SJCRH30 (cell line): ENCODE data around the gene ACACB. TPM values are rescaled to one million over a fixed set of nuclear protein-coding genes. Genes with fewer than 3 reads are reported as not detected.

ENCODE experiments used
- DNase-seq, 2 experiments: peaks; one replicate each; pipeline ENCODE4 v3.0.0-alpha.2; 2015 to 2020
- H3K27ac ChIP-seq: fragments of 250-450 bp; sonication (Bioruptor Pico); 2 replicates; pipeline ENCODE4 v1.5.1; 2020; ENCODE audit warnings: mild to moderate bottlenecking, moderate library complexity
- H3K27me3 ChIP-seq: fragments of 250-450 bp; sonication (Bioruptor Pico); 2 replicates; pipeline ENCODE4 v1.5.1; 2020; ENCODE audit warnings: mild to moderate bottlenecking, moderate library complexity
- H3K36me3 ChIP-seq: fragments of 250-450 bp; sonication (Bioruptor Pico); 2 replicates; pipeline ENCODE4 v1.5.1; 2020; ENCODE audit warnings: mild to moderate bottlenecking, moderate library complexity
- H3K4me1 ChIP-seq: fragments of 250-450 bp; sonication (Bioruptor Pico); 2 replicates; pipeline ENCODE4 v1.5.1; 2020; ENCODE audit warnings: mild to moderate bottlenecking, moderate library complexity
- H3K4me3 ChIP-seq: fragments of 250-450 bp; sonication (Bioruptor Pico); 2 replicates; pipeline ENCODE4 v1.5.1; 2020; ENCODE audit warnings: mild to moderate bottlenecking, moderate library complexity
- H3K9me3 ChIP-seq: fragments of 250-450 bp; sonication (Bioruptor Pico); replicated peaks from 2 replicates; pipeline ENCODE4 v1.5.1; 2020; ENCODE audit warnings: mild to moderate bottlenecking, moderate library complexity
- total RNA-seq: library from RNA; depleted of rRNA; stranded (reverse); fragments of >200 nt; shearing (Covaris generic); gene quantifications from 2 replicates; pipeline ENCODE4 v1.2.3, GENCODE V29; 2014

ACACB gene
- total RNA-seq, 1 experiment from 2014 or later: 3.3 TPM

GRCh38 chr12:109279525-109279924, 163.1 kb downstream of the ACACB start:
- Histone ChIP-seq H3K4me3 (no peak overlapping the region), H3K9me3 (no peaks in the 10 kb centered on the region), H3K36me3 (no peaks in the 10 kb centered on the region), H3K27ac (no peak overlapping the region), H3K4me1 (0 out of 2 replicates have a peak, but pooled peaks cover 6% of the 10 kb centered on the region), H3K27me3 (peaks cover 2% of the 10 kb centered on the region; the same call in 1 of the 2 replicates)
- no peak for DNase-seq

GRCh38 chr12:109281452-109281851, 165.1 kb downstream of the ACACB start:
- H3K27me3 ChIP-seq: peaks cover 2% of the 10 kb centered on the region; the same call in 1 of the 2 replicates
- no peaks in the 10 kb centered on the region for H3K36me3 ChIP-seq
- no peak for DNase-seq
- H3K9me3 ChIP-seq: no peaks in the 10 kb centered on the region
- 0 out of 2 replicates have a peak, but pooled peaks cover 6% of the 10 kb centered on the region for H3K4me1 ChIP-seq
- H3K4me3 ChIP-seq: no peak overlapping the region
- H3K27ac ChIP-seq: no peak overlapping the region

- no peak overlapping the region for H3K4me3 ChIP-seq
- H3K27ac ChIP-seq: no peak overlapping the region
- H3K4me1 ChIP-seq: no peaks in the 10 kb centered on the region
- no peaks in the 10 kb centered on the region for H3K9me3 ChIP-seq
- no peak for DNase-seq
- H3K27me3 ChIP-seq: no peaks in the 10 kb centered on the region; the same call in 1 of the 2 replicates
- H3K36me3 ChIP-seq: no peaks in the 10 kb centered on the region
Measured at GRCh38 chr12:109284392-109284791, 168.0 kb downstream of the ACACB start.

- Histone ChIP-seq H3K27me3 (no peaks in the 10 kb centered on the region; the same call in 1 of the 2 replicates), H3K27ac (no peak overlapping the region), H3K36me3 (no peaks in the 10 kb centered on the region), H3K4me3 (no peak overlapping the region), H3K4me1 (no peaks in the 10 kb centered on the region), H3K9me3 (no peaks in the 10 kb centered on the region)
- no peak for DNase-seq
Measured at GRCh38 chr12:109286252-109286651, 169.9 kb downstream of the ACACB start.

- Histone ChIP-seq H3K9me3 (no peaks in the 10 kb centered on the region), H3K27ac (no peak overlapping the region), H3K27me3 (no peaks in the 10 kb centered on the region; the same call in 1 of the 2 replicates), H3K4me3 (no peak overlapping the region), H3K4me1 (no peaks in the 10 kb centered on the region), H3K36me3 (no peaks in the 10 kb centered on the region)
- no peak for DNase-seq
Measured at GRCh38 chr12:109286652-109287051, 170.3 kb downstream of the ACACB start.

GRCh38 chr12:109287181-109287580, 170.8 kb downstream of the ACACB start:
- H3K4me1 ChIP-seq: no peaks in the 10 kb centered on the region
- no peak for DNase-seq
- peaks cover 2% of the 10 kb centered on the region; the same call in 1 of the 2 replicates for H3K27me3 ChIP-seq
- H3K9me3 ChIP-seq: no peaks in the 10 kb centered on the region
- H3K27ac ChIP-seq: no peak overlapping the region
- no peaks in the 10 kb centered on the region for H3K36me3 ChIP-seq
- H3K4me3 ChIP-seq: no peak overlapping the region

GRCh38 chr12:109287811-109288469, 171.6 kb downstream of the ACACB start:
- Histone ChIP-seq H3K27ac (no peak overlapping the region), H3K4me3 (no peak overlapping the region), H3K27me3 (peaks cover 4% of the 10 kb centered on the region; the same call in 1 of the 2 replicates), H3K9me3 (no peaks in the 10 kb centered on the region), H3K36me3 (no peaks in the 10 kb centered on the region), H3K4me1 (no peaks in the 10 kb centered on the region)
- DNase-seq: no peak

- Histone ChIP-seq H3K36me3 (no peaks in the 10 kb centered on the region), H3K27me3 (peaks cover 4% of the 10 kb centered on the region; the same call in 1 of the 2 replicates), H3K9me3 (no peaks in the 10 kb centered on the region), H3K27ac (no peak overlapping the region), H3K4me3 (no peak overlapping the region), H3K4me1 (no peaks in the 10 kb centered on the region)
- DNase-seq: no peak
Measured at GRCh38 chr12:109288571-109288970, 172.2 kb downstream of the ACACB start.

- Histone ChIP-seq H3K9me3 (no peaks in the 10 kb centered on the region), H3K36me3 (no peaks in the 10 kb centered on the region), H3K27me3 (peaks cover 4% of the 10 kb centered on the region; the same call in 1 of the 2 replicates), H3K27ac (no peak overlapping the region), H3K4me1 (no peaks in the 10 kb centered on the region), H3K4me3 (no peak overlapping the region)
- DNase-seq: no peak
Measured at GRCh38 chr12:109289004-109289403, 172.6 kb downstream of the ACACB start.

GRCh38 chr12:109289551-109289950, 173.2 kb downstream of the ACACB start:
- DNase-seq: no peak
- peaks cover 4% of the 10 kb centered on the region; the same call in 1 of the 2 replicates for H3K27me3 ChIP-seq

GRCh38 chr12:109290061-109290460, 173.7 kb downstream of the ACACB start:
- H3K4me3 ChIP-seq: no peak overlapping the region
- no peaks in the 10 kb centered on the region for H3K36me3 ChIP-seq
- peaks cover 4% of the 10 kb centered on the region; the same call in 1 of the 2 replicates for H3K27me3 ChIP-seq
- no peak for DNase-seq
- no peaks in the 10 kb centered on the region for H3K4me1 ChIP-seq
- no peaks in the 10 kb centered on the region for H3K9me3 ChIP-seq
- H3K27ac ChIP-seq: no peak overlapping the region

More at GRCh38 chr12:109289551-109289950, 173.2 kb downstream of the ACACB start:
- H3K36me3 ChIP-seq: no peaks in the 10 kb centered on the region
- no peaks in the 10 kb centered on the region for H3K4me1 ChIP-seq
- H3K4me3 ChIP-seq: no peak overlapping the region
- no peaks in the 10 kb centered on the region for H3K9me3 ChIP-seq
- H3K27ac ChIP-seq: no peak overlapping the region

GRCh38 chr12:109291117-109291516, 174.7 kb downstream of the ACACB start:
- peaks cover 4% of the 10 kb centered on the region; the same call in 1 of the 2 replicates for H3K27me3 ChIP-seq
- no peaks in the 10 kb centered on the region for H3K4me1 ChIP-seq
- no peaks in the 10 kb centered on the region for H3K36me3 ChIP-seq
- H3K9me3 ChIP-seq: no peaks in the 10 kb centered on the region
- no peak for DNase-seq
- peak overlapping the region; percentile 53 for H3K4me3 ChIP-seq
- H3K27ac ChIP-seq: no peak overlapping the region

- H3K27ac ChIP-seq: no peak overlapping the region
- no peaks in the 10 kb centered on the region for H3K36me3 ChIP-seq
- no peaks in the 10 kb centered on the region for H3K9me3 ChIP-seq
- H3K27me3 ChIP-seq: peaks cover 4% of the 10 kb centered on the region; the same call in 1 of the 2 replicates
- H3K4me3 ChIP-seq: peak overlapping the region; percentile 53
- no peaks in the 10 kb centered on the region for H3K4me1 ChIP-seq
- DNase-seq: peak; percentile 73 to 78
Measured at GRCh38 chr12:109291521-109292341, 175.3 kb downstream of the ACACB start.

GRCh38 chr12:109292342-109292711, 175.9 kb downstream of the ACACB start:
- H3K36me3 ChIP-seq: no peaks in the 10 kb centered on the region
- peaks cover 4% of the 10 kb centered on the region; the same call in 1 of the 2 replicates for H3K27me3 ChIP-seq
- peak overlapping the region; percentile 53; the same call in 1 of the 2 replicates for H3K4me3 ChIP-seq
- no peaks in the 10 kb centered on the region for H3K9me3 ChIP-seq
- H3K27ac ChIP-seq: no peak overlapping the region
- no peak for DNase-seq
- H3K4me1 ChIP-seq: no peaks in the 10 kb centered on the region

- Histone ChIP-seq H3K36me3 (no peaks in the 10 kb centered on the region), H3K27me3 (0 out of 2 replicates have a peak, but pooled peaks cover 4% of the 10 kb centered on the region), H3K27ac (no peak overlapping the region), H3K4me3 (no peak overlapping the region), H3K4me1 (no peaks in the 10 kb centered on the region), H3K9me3 (no peaks in the 10 kb centered on the region)
- DNase-seq: no peak
Measured at GRCh38 chr12:109293106-109293505, 176.7 kb downstream of the ACACB start.
